Neural cell (in vitro differentiated cells): ENCODE measurements around the gene INPP5F.

ENCODE experiments used
- CTCF ChIP-seq: fragments of 450-650 bp; IDR thresholded peaks from 2 replicates; pipeline ENCODE4 v1.5.1; 2014; ENCODE audit warnings: antibody characterized with exemption, mild to moderate bottlenecking, moderate library complexity; ENCODE audit not compliant: poor library complexity, severe bottlenecking
- EZH2 ChIP-seq: fragments of 200-600, 300-800 bp; shearing (Covaris generic), sonication (generic); IDR thresholded peaks from 2 replicates; pipeline ENCODE4 v1.6.1; 2014; ENCODE audit warnings: antibody characterized with exemption, low read length, borderline replicate concordance, mild to moderate bottlenecking; ENCODE audit not compliant: insufficient read depth, poor library complexity, severe bottlenecking
- POLR2AphosphoS5 ChIP-seq: IDR thresholded peaks from 2 replicates; pipeline ENCODE4 v1.6.1; 2012
- RAD21 ChIP-seq: fragments of 450-650 bp; conservative IDR thresholded peaks from 2 replicates; pipeline ENCODE4 v1.6.1; 2014; ENCODE audit warnings: antibody characterized with exemption, mild to moderate bottlenecking, moderate library complexity

- TF ChIP-seq CTCF, result no peak
- TF ChIP-seq EZH2, result no peak
- TF ChIP-seq RAD21, result no peak
- TF ChIP-seq POLR2AphosphoS5, result no peak
These were observed 60.4 kb downstream of the INPP5F start for GRCh38 chr10:119786117-119786769.
